Osteocyte (in vitro differentiated cells): ENCODE data around the gene DSTN. TPM values are rescaled to one million over a fixed set of nuclear protein-coding genes. Genes with fewer than 3 reads are reported as not detected.

Source experiments
- DNase-seq: peaks from one replicate; pipeline ENCODE4 v3.0.0; 2021; ENCODE audit warnings: mixed read lengths; ENCODE audit not compliant: unreplicated experiment; ENCODE audit errors: extremely low spot score
- H3K27ac Mint-ChIP-seq: one replicate; pipeline ENCODE4 v1.8.0; 2021; ENCODE audit warnings: mild to moderate bottlenecking, mixed read lengths; ENCODE audit not compliant: unreplicated experiment
- H3K27me3 Mint-ChIP-seq: one replicate; pipeline ENCODE4 v1.8.0; 2021; ENCODE audit warnings: mixed read lengths; ENCODE audit not compliant: unreplicated experiment
- H3K36me3 Mint-ChIP-seq: one replicate; pipeline ENCODE4 v1.8.0; 2021; ENCODE audit warnings: mixed read lengths; ENCODE audit not compliant: unreplicated experiment
- H3K4me1 Mint-ChIP-seq: one replicate; pipeline ENCODE4 v1.8.0; 2021; ENCODE audit warnings: mixed read lengths; ENCODE audit not compliant: unreplicated experiment
- H3K4me3 Mint-ChIP-seq: one replicate; pipeline ENCODE4 v1.8.0; 2021; ENCODE audit warnings: mild to moderate bottlenecking, moderate library complexity, mixed read lengths; ENCODE audit not compliant: unreplicated experiment
- H3K9me3 Mint-ChIP-seq: one replicate; pipeline ENCODE4 v1.8.0; 2021; ENCODE audit warnings: mixed read lengths; ENCODE audit not compliant: unreplicated experiment
- total RNA-seq: library from RNA; stranded (reverse); gene quantifications from 2 replicates; pipeline ENCODE4 v1.2.1, GENCODE V29; 2021
- TF ChIP-seq, protein P1 (sequence below): fragments of 200-600 bp; sonication (generic); IDR thresholded peaks from 2 replicates; pipeline ENCODE4 v1.5.0; 2021; ENCODE audit warnings: antibody characterized with exemption, mild to moderate bottlenecking, moderate library complexity

Gene DSTN
- total RNA-seq, 1 donor from 2014 or later, result 684 TPM

DNA sequence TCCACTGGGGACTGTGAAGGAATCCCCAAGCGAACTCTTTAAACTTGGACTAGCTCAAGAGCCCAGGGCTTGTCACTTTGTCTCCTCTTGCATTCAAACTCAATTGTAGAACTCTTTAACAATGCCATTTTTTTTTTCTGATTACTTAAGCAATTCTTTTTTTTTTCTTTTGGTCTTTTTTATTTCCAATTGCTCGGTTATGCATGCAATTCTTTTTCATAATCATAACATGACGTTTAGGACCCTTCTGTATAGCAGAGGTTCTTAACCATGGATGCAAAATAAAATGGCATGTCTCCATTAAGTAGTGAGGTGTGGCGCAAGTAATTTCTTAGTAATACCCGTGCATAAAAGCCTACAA, 38.2 kb upstream of the DSTN start:
- no peaks in the 10 kb centered on the region for H3K27me3 Mint-ChIP-seq
- peaks cover 22% of the 10 kb centered on the region for H3K4me1 Mint-ChIP-seq
- peak overlapping the region; percentile 80 for H3K4me3 Mint-ChIP-seq
- TF ChIP-seq, protein P1, sequence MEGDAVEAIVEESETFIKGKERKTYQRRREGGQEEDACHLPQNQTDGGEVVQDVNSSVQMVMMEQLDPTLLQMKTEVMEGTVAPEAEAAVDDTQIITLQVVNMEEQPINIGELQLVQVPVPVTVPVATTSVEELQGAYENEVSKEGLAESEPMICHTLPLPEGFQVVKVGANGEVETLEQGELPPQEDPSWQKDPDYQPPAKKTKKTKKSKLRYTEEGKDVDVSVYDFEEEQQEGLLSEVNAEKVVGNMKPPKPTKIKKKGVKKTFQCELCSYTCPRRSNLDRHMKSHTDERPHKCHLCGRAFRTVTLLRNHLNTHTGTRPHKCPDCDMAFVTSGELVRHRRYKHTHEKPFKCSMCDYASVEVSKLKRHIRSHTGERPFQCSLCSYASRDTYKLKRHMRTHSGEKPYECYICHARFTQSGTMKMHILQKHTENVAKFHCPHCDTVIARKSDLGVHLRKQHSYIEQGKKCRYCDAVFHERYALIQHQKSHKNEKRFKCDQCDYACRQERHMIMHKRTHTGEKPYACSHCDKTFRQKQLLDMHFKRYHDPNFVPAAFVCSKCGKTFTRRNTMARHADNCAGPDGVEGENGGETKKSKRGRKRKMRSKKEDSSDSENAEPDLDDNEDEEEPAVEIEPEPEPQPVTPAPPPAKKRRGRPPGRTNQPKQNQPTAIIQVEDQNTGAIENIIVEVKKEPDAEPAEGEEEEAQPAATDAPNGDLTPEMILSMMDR, result no peak
- H3K9me3 Mint-ChIP-seq, result no peaks in the 10 kb centered on the region
- no peak for DNase-seq
- H3K27ac Mint-ChIP-seq, result peak overlapping the region; percentile 95
- no peaks in the 10 kb centered on the region for H3K36me3 Mint-ChIP-seq

DNA sequence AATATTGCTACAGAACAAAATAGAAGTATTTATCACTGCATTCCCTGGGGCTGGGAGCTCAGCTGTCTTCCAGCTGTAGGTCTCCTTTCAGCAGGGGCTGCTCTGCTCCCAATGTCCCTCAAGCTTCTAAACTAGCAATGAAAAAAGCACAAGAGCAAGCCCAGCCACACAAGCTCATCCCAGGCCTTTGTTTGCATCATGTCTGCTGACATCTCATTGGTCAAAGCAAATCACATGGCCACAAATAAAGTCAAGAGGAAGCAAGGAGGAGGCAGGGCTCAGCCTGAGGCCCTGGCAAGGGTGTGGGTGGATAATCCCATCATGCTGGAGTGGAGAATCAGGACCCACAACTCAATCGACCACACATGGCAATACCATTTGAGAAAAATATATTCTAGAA, 36.5 kb upstream of the DSTN start:
- Mint-ChIP-seq H3K4me3 (no peak overlapping the region), H3K9me3 (no peaks in the 10 kb centered on the region), H3K27me3 (no peaks in the 10 kb centered on the region), H3K27ac (no peak overlapping the region), H3K4me1 (peaks cover 37% of the 10 kb centered on the region), H3K36me3 (no peaks in the 10 kb centered on the region)
- no peak for DNase-seq
- TF ChIP-seq, protein P1, result no peak

DNA sequence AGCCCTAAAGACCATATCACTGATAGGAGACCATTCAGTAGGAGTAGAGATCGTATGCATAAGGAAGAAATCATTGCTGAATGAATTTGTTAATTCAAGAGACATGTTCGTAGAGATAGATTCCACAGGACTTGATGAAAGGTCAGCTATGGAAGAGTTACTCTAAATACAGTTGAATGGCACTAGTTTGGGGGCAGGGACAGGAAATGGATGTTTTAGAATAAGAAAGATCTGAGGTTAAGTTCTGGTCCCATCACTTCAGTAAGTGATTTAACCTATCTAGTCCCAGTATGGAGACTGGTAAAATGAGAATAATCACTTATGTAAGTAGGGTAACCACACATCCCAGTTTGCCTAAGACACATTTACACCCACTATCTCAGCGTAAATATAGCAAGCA, 35.8 kb upstream of the DSTN start:
- Mint-ChIP-seq H3K27me3 (no peaks in the 10 kb centered on the region), H3K27ac (no peak overlapping the region), H3K4me3 (no peak overlapping the region), H3K4me1 (peaks cover 44% of the 10 kb centered on the region), H3K9me3 (no peaks in the 10 kb centered on the region), H3K36me3 (no peaks in the 10 kb centered on the region)
- TF ChIP-seq, protein P1, result no peak
- no peak for DNase-seq

DNA sequence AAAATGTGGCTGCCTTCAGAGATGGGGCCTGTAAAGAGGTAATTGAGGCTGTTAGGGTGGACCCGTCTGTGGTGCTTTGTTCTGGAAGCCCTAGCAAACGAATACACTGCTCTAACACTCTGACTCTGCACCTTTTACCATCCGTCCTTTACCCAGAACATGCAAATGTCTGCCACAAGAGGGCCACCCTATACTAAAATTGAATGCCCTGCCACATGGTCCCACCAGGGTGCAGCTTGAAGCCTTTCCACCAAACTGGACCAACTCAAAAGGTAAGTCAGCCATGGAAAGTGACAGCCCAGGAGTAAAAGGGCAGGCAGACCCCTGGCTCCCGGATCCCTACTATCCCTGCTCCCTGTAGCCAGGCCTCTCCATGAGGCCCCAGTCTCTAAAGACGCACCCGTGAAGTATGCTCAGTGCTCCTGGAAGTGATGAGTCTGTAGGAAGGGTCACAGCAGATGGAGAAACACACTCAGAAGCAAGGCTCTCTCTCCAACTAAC, 32.9 kb upstream of the DSTN start:
- Mint-ChIP-seq H3K27ac (peak overlapping the region; percentile 62), H3K4me3 (no peak overlapping the region), H3K4me1 (peaks cover 54% of the 10 kb centered on the region), H3K9me3 (no peaks in the 10 kb centered on the region), H3K27me3 (no peaks in the 10 kb centered on the region), H3K36me3 (no peaks in the 10 kb centered on the region)
- DNase-seq, result peak; percentile 89
- TF ChIP-seq, protein P1, result peak; percentile 94

DNA sequence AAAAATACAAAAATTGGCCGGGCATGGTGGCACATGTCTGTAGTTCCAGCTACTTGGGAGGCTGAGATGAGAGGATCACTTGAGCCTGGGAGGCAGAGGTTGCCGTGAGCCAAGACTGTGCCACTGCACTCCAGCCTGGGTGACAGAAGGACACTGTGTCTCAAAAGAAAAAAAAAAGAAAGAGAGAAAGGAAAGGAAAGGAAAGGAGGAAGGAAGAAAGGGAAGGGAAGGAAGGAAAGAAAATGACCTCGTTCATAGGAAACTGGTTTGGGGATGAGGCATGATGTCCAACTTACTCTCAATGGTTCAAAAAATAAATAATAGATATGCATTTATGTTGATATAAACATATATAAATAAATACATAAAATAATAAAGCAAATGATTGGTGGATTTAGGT, 31.9 kb upstream of the DSTN start:
- Mint-ChIP-seq H3K27ac (peak overlapping the region; percentile 47), H3K9me3 (no peaks in the 10 kb centered on the region), H3K4me3 (no peak overlapping the region), H3K27me3 (no peaks in the 10 kb centered on the region), H3K4me1 (peaks cover 63% of the 10 kb centered on the region), H3K36me3 (no peaks in the 10 kb centered on the region)
- no peak for DNase-seq
- TF ChIP-seq, protein P1, result no peak
